Measurements from ENCODE around the gene COG6. TPM values are rescaled to one million over a fixed set of nuclear protein-coding genes. Genes with fewer than 3 reads are reported as not detected.
A peak's percentile ranks its signal among the peaks of the same experiment; 100 is the strongest.

COG6 gene
- total RNA-seq, 1 donor from 2014 or later, result 21.8 TPM

DNA sequence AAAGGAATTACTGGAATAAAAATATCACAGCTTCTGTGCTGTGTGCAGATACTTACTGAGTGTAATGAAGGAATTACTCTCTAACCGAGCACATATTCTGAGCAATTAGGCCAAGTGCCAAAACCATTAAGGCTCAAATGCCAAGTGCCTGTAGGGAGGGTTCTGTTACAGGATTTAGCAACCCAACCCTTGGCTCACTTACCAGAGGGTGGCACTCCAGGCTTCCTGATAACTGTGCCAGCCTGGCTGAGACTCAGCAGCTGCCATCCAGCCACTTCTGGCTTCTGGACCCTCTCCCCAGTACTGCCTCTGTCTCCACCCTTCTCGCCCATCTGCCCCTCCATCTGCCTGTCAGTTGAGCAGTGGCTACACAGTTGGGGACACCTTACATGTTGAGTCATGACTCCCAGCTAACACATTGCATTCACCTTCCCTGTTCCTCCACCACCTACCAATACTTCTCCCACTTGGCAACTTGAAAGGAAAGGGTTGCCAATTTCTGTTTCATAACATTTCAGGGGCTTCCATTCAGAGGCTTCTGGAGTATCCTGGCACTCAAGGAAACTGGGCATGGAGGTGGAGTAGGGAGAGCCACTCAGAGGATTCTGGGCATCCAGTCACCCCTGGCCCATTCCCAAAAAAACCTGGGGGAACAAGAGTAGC is 110.5 kb downstream of the COG6 start:
- DNase-seq, result peak; percentile 51

DNA sequence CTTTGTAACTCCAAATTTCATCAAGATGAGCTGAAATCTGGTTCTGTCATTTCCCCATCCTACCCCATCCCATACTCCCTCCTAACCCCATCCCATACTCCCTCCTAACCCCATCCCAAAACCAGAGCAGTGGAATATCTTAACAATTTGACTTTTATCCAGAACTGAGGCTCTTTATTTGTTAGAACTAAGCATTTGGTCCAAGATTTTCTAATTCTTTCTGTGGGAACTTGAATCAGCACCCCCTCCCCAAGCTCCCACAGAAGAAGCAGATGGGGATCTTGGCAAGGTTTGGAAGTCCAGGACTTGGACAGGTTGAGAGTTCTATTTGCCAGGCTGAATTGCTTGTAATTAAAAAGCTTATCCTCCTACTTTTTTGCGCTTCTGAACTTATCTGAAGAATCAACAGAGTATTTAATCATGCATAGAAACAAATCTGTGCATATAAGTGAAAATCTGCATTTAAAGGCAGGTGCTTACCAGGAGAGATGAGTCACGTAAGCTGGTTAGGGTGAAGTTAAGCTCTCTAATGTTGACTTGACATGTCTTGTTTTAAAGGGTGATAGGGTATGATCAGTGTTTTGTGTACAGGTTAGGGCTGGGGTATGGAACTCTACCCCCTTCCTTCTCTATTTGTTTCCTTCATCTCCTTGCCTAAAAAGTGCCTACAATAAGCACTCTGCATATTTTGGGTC is 111.1 kb downstream of the COG6 start:
- ATAC-seq (peak; percentile 59), DNase-seq (no peak)
- intact Hi-C loops (cut with micrococcal nuclease), result no loop called here

More for the DNA sequence above, 110.5 kb downstream of the COG6 start:
- ATAC-seq, result peak; percentile 93
- intact Hi-C loops (cut with micrococcal nuclease), result no loop called here

GRCh38 chr13:39767791-39768517 is 112.5 kb downstream of the COG6 start:
- intact Hi-C loops (cut with micrococcal nuclease), result no loop called here
- DNase-seq, result no peak
- ATAC-seq, result no peak

DNA sequence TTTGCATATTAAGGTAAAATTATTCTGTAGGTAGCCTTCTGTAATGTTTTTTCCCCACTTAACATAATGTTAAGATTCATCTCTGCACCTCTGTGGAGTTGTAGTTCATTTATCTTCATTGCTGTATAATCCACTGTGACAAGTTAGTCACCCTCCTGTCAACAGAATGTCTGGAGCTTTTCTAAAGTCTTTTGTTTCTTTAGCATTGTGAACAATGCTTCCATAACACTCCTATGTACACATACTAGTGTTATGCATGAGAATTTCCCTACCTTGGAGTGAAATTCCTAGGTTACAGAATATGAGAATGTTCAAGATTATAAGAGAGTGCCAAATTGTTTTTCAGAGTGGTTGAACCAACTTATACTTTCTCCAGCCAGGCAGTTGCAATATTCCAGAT is 113.5 kb downstream of the COG6 start:
- no peak for DNase-seq
- no peak for ATAC-seq
- intact Hi-C loops (cut with micrococcal nuclease), result no loop called here

DNA sequence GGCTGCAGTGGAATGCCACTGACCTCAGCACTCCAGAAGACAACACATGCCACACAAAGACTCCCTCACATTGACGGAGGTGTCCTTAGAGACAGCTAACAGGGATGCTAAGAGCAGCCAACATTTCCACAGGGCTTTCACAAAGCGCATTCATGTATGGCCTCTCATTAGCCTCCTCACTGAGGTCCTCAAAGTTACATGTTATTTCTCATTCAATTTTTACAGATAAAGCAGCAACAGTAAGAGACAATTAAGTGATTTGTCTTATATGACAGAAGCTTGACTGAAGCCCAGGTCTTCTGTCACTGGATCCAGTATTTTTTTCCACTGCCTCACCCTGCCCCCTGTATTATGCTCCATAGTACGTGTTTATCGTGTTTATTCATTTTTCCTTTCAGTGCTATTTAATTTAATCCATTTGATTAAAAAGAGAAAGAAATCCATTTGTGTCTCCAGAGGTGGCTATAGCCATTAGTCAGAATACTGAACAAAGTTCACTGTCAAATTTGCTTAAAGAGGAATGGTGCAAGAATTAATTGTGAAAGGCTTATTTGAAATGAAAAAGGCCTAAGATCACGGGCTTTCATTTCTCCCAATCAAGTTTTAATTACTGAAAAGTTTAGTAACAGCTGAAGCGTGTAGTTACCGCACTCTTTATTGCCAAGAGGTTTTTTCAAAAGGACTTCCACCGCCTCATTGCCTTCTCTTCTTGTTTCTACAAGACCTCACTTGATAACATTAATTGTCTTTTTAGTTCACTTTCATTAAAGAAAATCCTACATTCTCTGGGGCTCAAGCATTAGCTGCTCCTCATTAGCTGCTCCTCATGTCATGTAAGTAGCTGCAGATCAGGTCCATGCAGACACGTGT is 115.0 kb downstream of the COG6 start:
- intact Hi-C loops (cut with micrococcal nuclease), result loop anchor here (10.0 kb wide), 2 partner anchors 174 to 924 kb away; no protein-coding TSS in a partner anchor

DNA sequence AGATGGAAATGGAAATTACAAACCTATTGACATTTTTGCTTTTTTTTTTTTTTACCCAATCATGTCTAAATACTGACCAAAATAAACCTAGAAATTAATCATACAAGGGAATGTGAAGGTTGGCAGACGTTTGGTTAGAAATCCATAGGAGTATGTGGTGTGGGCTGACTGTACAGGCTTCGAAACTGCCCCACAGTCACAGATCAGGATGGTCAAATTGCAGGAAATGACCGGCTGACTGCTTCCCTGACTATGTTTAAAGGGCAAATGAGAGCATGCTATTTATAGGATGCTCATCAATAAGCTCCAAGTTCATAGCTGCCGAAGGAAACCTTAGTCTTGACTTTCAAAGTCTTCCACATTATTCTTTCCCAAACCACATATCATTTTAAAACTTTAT is 118.4 kb downstream of the COG6 start:
- intact Hi-C loops (cut with micrococcal nuclease), result loop anchor here (10.0 kb wide), 2 partner anchors 171 to 921 kb away; no protein-coding TSS in a partner anchor
- DNase-seq, result no peak
- ATAC-seq, result no peak

More for the DNA sequence above, 115.0 kb downstream of the COG6 start:
- ATAC-seq, result no peak
- no peak for DNase-seq

GRCh38 chr13:39776439-39776838 is 121.0 kb downstream of the COG6 start:
- intact Hi-C loops (cut with micrococcal nuclease), result loop anchor here (10.0 kb wide), 2 partner anchors 168 to 918 kb away; no protein-coding TSS in a partner anchor
- ATAC-seq, result no peak
- no peak for DNase-seq

GRCh38 chr13:39777021-39777420 is 121.6 kb downstream of the COG6 start:
- ATAC-seq, result peak; percentile 84
- DNase-seq, result no peak
- intact Hi-C loops (cut with micrococcal nuclease), result loop anchor here (10.0 kb wide), 2 partner anchors 168 to 918 kb away; no protein-coding TSS in a partner anchor

- intact Hi-C loops (cut with micrococcal nuclease), result loop anchor here (10.0 kb wide), 2 partner anchors 167 to 917 kb away; no protein-coding TSS in a partner anchor
- DNase-seq (no peak), ATAC-seq (peak; percentile 63)
These were observed 122.1 kb downstream of the COG6 start for GRCh38 chr13:39777527-39778061.

GRCh38 chr13:39779337-39780265 is 124.1 kb downstream of the COG6 start:
- intact Hi-C loops (cut with micrococcal nuclease), result loop anchor here (10.0 kb wide), 2 partner anchors 165 to 915 kb away; no protein-coding TSS in a partner anchor
- DNase-seq, result no peak
- ATAC-seq, result no peak

DNA sequence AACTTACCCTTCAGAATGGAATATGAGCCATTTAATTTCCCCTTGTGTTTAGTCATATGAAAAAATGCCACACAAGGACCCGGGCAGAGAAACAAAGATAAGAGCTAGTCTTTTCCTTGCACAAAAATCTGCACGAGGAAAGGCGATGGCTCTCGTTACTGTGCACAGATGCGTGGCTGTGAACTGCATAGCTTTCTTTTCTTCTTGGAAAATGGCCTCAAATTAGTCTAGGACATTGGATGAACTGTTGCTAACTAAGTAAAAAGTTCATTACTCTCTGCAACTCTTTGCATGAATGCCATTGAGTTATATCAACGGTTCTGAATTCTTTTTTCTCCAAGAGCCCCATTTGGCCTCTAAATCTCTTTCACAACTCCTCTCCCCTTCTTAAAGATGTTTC is 125.2 kb downstream of the COG6 start:
- intact Hi-C loops (cut with micrococcal nuclease), result no loop called here
- ATAC-seq (no peak), DNase-seq (no peak)

DNA sequence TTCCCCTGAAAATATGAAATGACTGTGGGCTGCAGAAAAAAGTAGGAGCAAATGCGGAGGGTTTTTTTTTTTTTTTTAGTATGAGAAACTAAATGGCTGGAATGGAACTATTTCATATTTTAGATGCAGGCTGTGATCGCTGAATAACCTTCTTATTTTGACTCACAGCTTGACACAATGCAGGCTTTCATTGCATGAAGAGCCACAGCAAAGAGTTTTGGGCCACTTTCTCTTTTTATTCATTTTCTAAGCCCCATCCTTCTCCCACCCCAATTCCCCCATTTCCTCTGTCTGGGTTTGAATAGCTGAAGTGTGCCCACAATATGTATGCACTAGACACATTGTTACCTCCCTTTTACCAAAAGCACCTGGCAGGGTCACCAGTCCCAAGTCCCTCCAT is 125.9 kb downstream of the COG6 start:
- ATAC-seq (no peak), DNase-seq (no peak)
- intact Hi-C loops (cut with micrococcal nuclease), result no loop called here

DNA sequence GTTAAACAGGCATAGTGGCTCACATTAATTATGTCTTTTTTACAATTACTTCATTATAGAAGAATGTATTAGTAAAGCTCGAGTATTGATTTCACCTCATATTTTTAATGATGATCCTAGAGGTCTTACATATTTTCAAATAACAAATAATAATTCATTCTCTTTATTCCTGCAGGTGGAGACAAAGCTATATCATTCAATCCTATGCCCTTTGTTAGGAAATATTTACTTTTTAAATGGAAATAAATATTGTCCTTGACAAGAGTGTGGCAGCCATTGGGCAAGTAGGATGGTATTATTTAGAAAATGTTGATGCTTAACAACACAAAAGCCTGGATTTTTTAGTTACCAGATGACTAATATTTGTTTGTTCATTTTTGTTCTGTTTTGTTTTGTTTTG is 127.6 kb downstream of the COG6 start:
- no peak for DNase-seq
- no peak for ATAC-seq
- intact Hi-C loops (cut with micrococcal nuclease), result no loop called here

DNA sequence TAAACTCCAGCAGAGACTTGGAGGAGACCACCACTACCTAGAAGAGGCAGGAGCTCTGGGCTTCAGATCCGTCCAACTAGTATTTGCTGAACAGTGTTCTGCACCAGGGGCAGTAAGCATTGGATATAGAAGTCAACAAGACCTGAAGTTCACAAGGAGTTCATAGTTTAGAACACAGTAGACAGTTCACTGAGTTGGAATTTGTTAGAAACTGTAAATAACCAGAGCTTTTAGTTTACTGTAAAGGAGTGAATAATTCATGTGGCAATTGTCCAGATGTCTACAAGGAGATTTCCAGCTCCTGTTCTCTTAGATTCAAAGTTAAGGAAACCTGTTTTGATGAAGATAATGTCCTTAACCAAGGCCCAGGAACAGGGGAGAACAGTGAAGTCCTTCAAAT is 128.9 kb downstream of the COG6 start:
- intact Hi-C loops (cut with micrococcal nuclease), result no loop called here
- no peak for ATAC-seq
- no peak for DNase-seq

DNA sequence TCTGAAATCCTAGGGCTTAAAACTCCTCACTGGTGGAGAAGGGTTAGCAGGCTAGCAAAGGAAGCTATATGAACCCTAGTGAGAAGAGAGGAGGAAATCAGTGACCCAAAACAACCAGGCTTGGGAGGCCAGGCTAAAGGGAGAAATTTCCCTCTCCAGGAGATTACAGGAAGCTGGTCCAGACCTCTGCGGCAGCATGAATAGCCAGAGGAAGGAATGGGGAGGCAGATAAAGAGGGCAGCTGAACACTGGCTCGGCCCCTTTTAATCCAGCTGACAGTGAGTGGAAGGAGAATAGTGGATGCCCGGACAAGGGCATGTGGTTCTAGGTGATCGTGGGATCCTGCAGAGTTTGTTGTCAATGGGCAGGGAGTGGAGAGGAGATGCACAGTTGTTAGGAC is 130.6 kb downstream of the COG6 start:
- intact Hi-C loops (cut with micrococcal nuclease), result no loop called here
- DNase-seq, result no peak

DNA sequence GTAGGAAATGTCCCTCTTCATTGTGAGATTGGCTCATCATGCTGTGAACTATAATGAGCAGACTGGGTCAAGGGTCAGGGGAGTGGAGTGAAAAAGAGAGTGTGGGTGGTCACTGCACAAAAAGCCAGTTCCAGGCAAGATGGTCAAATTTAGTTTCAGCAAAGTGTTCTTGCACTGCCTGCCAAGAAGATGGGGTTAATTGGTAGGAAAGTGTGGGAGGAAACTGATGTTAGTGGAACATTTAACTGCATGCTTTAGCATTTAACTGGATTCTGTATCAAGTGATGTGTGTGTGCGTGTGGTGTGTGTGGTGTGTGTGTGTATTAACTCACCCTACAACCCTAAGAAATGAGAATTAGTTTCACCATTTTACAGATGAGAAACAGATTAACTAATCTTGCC is 131.6 kb downstream of the COG6 start:
- intact Hi-C loops (cut with micrococcal nuclease), result no loop called here
- DNase-seq (no peak), ATAC-seq (peak; percentile 53)

More for the DNA sequence above, 130.6 kb downstream of the COG6 start:
- no peak for ATAC-seq

- DNase-seq, result no peak
- ATAC-seq, result peak; percentile 67
- intact Hi-C loops (cut with micrococcal nuclease), result no loop called here
These were observed 132.6 kb downstream of the COG6 start for GRCh38 chr13:39788102-39788501.

- intact Hi-C loops (cut with micrococcal nuclease), result no loop called here
- ATAC-seq (no peak), DNase-seq (no peak)
These were observed 134.0 kb downstream of the COG6 start for GRCh38 chr13:39789451-39789850.

All from left ventricle myocardium superior (tissue), 1 donor.